Epithelial cell of proximal tubule (primary cell): ENCODE results near the gene GAREM1. TPM values are rescaled to one million over a fixed set of nuclear protein-coding genes. Genes with fewer than 3 reads are reported as not detected.

Experiments
- DNase-seq: peaks from one replicate; pipeline ENCODE4 v3.0.0-alpha.2; 2011; ENCODE audit warnings: low read depth
- H3K4me3 ChIP-seq: 2 replicates; pipeline ENCODE4 v1.5.1; 2011; ENCODE audit warnings: low read depth, mild to moderate bottlenecking, low read length
- total RNA-seq: library from RNA; depleted of rRNA; stranded (reverse); fragments of >200 nt; gene quantifications from 2 replicates; pipeline ENCODE4 v1.2.3, GENCODE V29; 2015
- TF ChIP-seq, protein P1 (sequence below): conservative IDR thresholded peaks from 2 replicates; pipeline ENCODE4 v1.5.1; 2012; ENCODE audit warnings: low read depth, mild to moderate bottlenecking, low read length

The GAREM1 gene
- total RNA-seq, 1 donor from 2014 or later = 3.1 TPM

DNA sequence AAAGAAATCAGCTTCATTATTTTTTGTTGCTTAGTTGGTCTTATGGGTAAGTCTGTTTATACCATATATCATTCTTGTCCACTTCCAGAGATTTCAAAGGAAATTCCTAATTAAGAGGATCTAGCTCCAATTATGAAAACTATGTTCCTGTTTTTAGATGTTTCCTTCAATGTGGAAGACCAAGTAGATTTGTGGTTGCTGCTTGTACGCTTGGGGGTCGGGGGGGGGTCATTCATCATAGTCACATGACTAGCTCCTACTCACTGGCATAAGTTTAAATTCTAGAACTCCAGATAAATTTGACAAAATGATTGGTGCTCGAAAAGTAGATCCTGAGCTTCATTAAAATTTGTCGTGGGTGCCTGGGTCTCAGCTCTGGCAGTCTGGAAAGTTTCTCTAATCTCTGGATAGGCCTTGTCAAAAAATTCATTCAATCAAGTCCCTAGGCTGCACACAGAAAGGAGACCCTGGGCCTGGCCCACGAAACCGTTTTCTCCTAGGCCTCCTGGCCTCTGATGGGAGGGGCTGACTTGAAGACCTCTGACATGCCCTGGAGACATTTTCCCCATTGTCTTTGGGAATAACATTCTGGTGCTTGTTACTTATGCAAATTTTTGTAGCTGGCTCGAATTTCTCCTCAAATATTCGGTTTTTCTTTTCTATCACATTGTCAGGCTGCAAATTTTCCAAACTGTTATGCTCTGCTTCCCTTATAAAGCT lies 218.4 kb downstream of the GAREM1 start:
- no peak overlapping the region for H3K4me3 ChIP-seq
- DNase-seq = no peak
- TF ChIP-seq, protein P1, sequence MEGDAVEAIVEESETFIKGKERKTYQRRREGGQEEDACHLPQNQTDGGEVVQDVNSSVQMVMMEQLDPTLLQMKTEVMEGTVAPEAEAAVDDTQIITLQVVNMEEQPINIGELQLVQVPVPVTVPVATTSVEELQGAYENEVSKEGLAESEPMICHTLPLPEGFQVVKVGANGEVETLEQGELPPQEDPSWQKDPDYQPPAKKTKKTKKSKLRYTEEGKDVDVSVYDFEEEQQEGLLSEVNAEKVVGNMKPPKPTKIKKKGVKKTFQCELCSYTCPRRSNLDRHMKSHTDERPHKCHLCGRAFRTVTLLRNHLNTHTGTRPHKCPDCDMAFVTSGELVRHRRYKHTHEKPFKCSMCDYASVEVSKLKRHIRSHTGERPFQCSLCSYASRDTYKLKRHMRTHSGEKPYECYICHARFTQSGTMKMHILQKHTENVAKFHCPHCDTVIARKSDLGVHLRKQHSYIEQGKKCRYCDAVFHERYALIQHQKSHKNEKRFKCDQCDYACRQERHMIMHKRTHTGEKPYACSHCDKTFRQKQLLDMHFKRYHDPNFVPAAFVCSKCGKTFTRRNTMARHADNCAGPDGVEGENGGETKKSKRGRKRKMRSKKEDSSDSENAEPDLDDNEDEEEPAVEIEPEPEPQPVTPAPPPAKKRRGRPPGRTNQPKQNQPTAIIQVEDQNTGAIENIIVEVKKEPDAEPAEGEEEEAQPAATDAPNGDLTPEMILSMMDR = no peak

GRCh38 chr18:32251466-32251865 lies 219.2 kb downstream of the GAREM1 start:
- no peak overlapping the region for H3K4me3 ChIP-seq
- no peak for DNase-seq
- TF ChIP-seq, protein P1 = no peak

GRCh38 chr18:32249147-32249929 lies 221.3 kb downstream of the GAREM1 start:
- TF ChIP-seq, protein P1 = no peak
- no peak overlapping the region for H3K4me3 ChIP-seq
- no peak for DNase-seq

DNA sequence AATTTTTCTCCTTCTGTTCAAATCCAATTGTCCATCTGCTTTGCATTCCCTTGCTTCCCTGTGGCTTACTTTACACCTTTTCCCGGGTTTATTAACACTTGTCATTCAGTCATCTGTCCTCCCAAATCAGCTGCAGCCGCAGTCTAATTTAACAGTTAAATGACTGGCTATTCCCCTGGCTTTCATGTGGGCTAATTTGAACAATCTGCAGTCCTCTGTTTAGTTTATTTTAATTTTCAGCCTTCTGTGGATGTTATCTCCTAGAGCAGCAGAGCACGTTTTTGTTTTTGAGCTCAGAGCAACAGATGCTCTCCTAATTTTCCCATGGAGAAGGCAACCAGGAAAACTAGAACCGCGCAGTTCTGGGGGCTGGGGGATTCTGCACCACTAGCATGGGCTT lies 225.8 kb downstream of the GAREM1 start:
- no peak for DNase-seq

GRCh38 chr18:32243358-32243757 lies 227.3 kb downstream of the GAREM1 start:
- no peak overlapping the region for H3K4me3 ChIP-seq
- TF ChIP-seq, protein P1 = no peak
- no peak for DNase-seq

More for the DNA sequence above, 225.8 kb downstream of the GAREM1 start:
- TF ChIP-seq, protein P1 = no peak
- no peak overlapping the region for H3K4me3 ChIP-seq

- no peak for DNase-seq
- no peak overlapping the region for H3K4me3 ChIP-seq
- TF ChIP-seq, protein P1 = no peak
Observed at GRCh38 chr18:32242395-32242794, 228.3 kb downstream of the GAREM1 start.
